ENCODE measurements around the gene UST. TPM values are rescaled to one million over a fixed set of nuclear protein-coding genes. Genes with fewer than 3 reads are reported as not detected.
A peak's percentile ranks its signal among the peaks of the same experiment; 100 is the strongest.

The UST gene
- total and polyA plus RNA-seq, 2 experiments from 2014 or later: 8.0 to 11.7 TPM

DNA sequence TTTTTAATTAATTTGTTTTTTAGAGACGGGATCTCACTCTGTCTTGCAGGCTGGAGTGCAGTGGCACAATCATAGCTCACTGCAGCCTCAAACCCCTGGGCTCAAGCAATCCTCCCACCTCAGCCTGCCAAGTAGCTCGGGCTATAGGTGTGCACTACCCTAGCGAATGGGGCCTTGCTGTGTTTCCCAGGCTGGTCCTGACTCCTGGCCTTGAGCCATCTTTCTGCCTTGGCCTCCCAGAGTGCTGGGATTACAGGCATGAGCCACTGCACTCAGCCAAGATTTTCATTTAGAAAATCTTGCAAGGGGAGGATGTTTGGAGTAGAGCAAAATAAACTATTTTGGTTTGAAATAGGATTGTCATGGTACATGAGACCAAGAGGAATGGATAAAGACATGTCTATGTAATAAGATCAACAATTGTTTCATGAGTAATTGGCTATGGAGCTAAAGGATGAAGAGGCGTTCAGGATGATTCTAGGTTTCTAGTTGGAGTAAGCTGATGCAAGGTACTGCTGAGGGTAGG, 237.8 kb downstream of the UST start:
- DNase-seq (ENCODE audit: low spot score): no peak
- 48% methylated on average over 4 of the region's 4 CpGs for WGBS (ENCODE audit: low lambda C conversion rate, missing lambda C conversion rate)
- Histone ChIP-seq H4K20me1 (ENCODE audit: insufficient read depth, poor library complexity, severe bottlenecking) (no peaks in the 10 kb centered on the region), H3K79me2 (no peaks in the 10 kb centered on the region), H3K4me2 (no peak overlapping the region), H3K9me2 (replicated peaks; ENCODE audit: insufficient read depth) (no peaks in the 10 kb centered on the region), H3K9me3 (ENCODE audit: low read depth) (no peaks in the 10 kb centered on the region), H3K4me1 (ENCODE audit: insufficient read depth) (peaks cover 17% of the 10 kb centered on the region), H3K4me3 (no peak overlapping the region), H3K27me3 (no peaks in the 10 kb centered on the region), H3K27ac (peak overlapping the region; percentile 50), H3K36me3 (replicated peaks; ENCODE audit: insufficient read depth, low read depth) (no peaks in the 10 kb centered on the region), H2AFZ (no peak overlapping the region)
- TF ChIP-seq, protein P1, sequence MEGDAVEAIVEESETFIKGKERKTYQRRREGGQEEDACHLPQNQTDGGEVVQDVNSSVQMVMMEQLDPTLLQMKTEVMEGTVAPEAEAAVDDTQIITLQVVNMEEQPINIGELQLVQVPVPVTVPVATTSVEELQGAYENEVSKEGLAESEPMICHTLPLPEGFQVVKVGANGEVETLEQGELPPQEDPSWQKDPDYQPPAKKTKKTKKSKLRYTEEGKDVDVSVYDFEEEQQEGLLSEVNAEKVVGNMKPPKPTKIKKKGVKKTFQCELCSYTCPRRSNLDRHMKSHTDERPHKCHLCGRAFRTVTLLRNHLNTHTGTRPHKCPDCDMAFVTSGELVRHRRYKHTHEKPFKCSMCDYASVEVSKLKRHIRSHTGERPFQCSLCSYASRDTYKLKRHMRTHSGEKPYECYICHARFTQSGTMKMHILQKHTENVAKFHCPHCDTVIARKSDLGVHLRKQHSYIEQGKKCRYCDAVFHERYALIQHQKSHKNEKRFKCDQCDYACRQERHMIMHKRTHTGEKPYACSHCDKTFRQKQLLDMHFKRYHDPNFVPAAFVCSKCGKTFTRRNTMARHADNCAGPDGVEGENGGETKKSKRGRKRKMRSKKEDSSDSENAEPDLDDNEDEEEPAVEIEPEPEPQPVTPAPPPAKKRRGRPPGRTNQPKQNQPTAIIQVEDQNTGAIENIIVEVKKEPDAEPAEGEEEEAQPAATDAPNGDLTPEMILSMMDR (IDR thresholded peaks at IDR 0.05; ENCODE audit: poor library complexity): no peak
- TF ChIP-seq EZH2phosphoT487 (IDR thresholded peaks at IDR 0.05; ENCODE audit: low read depth, severe bottlenecking, unreplicated experiment): no peak
- no peak for TF ChIP-seq EZH2 (IDR thresholded peaks at IDR 0.05; ENCODE audit: borderline replicate concordance)

DNA sequence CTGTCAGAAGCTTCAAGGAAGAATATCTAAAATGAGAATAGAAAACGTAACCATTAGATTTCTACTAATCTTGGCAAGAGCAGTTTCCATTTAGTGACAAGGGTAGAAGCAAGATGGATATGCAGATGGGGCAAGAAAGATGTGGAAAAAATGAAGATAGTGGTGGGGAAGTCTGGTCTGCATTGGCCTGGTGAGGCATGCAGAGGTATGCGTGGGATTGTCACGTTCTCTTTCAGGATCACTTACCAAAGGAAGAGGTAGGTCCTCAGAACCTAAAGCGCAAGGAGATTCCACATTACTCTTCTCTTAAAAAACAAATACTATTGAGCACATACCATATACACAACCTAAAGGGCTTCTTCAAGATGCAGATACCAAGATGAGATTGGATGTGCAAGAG, 238.7 kb downstream of the UST start:
- H3K79me2 ChIP-seq: no peaks in the 10 kb centered on the region
- no peaks in the 10 kb centered on the region for H3K27me3 ChIP-seq
- H3K27ac ChIP-seq: no peak overlapping the region
- peaks cover 17% of the 10 kb centered on the region for H3K4me1 ChIP-seq (ENCODE audit: insufficient read depth)
- H3K9me3 ChIP-seq (ENCODE audit: low read depth): no peaks in the 10 kb centered on the region
- DNase-seq (ENCODE audit: low spot score): no peak
- H3K4me2 ChIP-seq: no peak overlapping the region
- no peak overlapping the region for H3K4me3 ChIP-seq
- H3K36me3 ChIP-seq (replicated peaks; ENCODE audit: insufficient read depth, low read depth): no peaks in the 10 kb centered on the region
- no peaks in the 10 kb centered on the region for H3K9me2 ChIP-seq (replicated peaks; ENCODE audit: insufficient read depth)
- H2AFZ ChIP-seq: no peak overlapping the region
- H4K20me1 ChIP-seq (ENCODE audit: insufficient read depth, poor library complexity, severe bottlenecking): no peaks in the 10 kb centered on the region
- WGBS (ENCODE audit: low lambda C conversion rate, missing lambda C conversion rate): 97% methylated on average over 4 of the region's 4 CpGs
- no peak for TF ChIP-seq EZH2phosphoT487 (IDR thresholded peaks at IDR 0.05; ENCODE audit: low read depth, severe bottlenecking, unreplicated experiment)
- TF ChIP-seq, protein P1 (IDR thresholded peaks at IDR 0.05; ENCODE audit: poor library complexity): no peak
- TF ChIP-seq EZH2 (IDR thresholded peaks at IDR 0.05; ENCODE audit: borderline replicate concordance): no peak

DNA sequence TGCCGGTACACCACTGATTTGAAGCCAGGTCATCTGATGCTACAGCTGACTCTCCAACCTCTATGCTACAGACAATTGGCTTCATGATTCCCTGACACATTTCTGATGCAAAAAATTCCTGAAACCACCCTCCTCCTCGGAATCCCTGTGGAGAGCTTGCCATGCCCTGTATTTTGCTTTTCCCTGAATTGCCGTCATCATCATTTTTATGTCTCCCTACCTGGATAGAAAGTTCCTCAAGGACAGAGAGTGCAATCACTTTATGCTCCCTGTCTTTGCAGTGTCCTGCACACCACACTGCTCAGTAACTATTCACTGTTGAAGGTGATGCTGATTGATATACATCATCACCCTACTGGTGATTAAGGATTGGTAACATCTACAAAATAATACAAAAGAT, 239.8 kb downstream of the UST start:
- no peak overlapping the region for H3K4me3 ChIP-seq
- no peak overlapping the region for H2AFZ ChIP-seq
- H3K4me2 ChIP-seq: no peak overlapping the region
- 99% methylated on average over 3 of the region's 3 CpGs for WGBS (ENCODE audit: low lambda C conversion rate, missing lambda C conversion rate)
- no peaks in the 10 kb centered on the region for H4K20me1 ChIP-seq (ENCODE audit: insufficient read depth, poor library complexity, severe bottlenecking)
- no peaks in the 10 kb centered on the region for H3K9me3 ChIP-seq (ENCODE audit: low read depth)
- DNase-seq (ENCODE audit: low spot score): no peak
- H3K79me2 ChIP-seq: no peaks in the 10 kb centered on the region
- H3K27me3 ChIP-seq: no peaks in the 10 kb centered on the region
- no peaks in the 10 kb centered on the region for H3K36me3 ChIP-seq (replicated peaks; ENCODE audit: insufficient read depth, low read depth)
- peaks cover 17% of the 10 kb centered on the region for H3K4me1 ChIP-seq (ENCODE audit: insufficient read depth)
- TF ChIP-seq, protein P1 (IDR thresholded peaks at IDR 0.05; ENCODE audit: poor library complexity): no peak
- TF ChIP-seq EZH2phosphoT487 (IDR thresholded peaks at IDR 0.05; ENCODE audit: low read depth, severe bottlenecking, unreplicated experiment): no peak
- no peak for TF ChIP-seq EZH2 (IDR thresholded peaks at IDR 0.05; ENCODE audit: borderline replicate concordance)
- no peak overlapping the region for H3K27ac ChIP-seq
- no peaks in the 10 kb centered on the region for H3K9me2 ChIP-seq (replicated peaks; ENCODE audit: insufficient read depth)
